Loucy (cell line): ENCODE data around the gene MTHFS.
A peak's percentile ranks its signal among the peaks of the same experiment; 100 is the strongest.

Experiments
- H2AFZ ChIP-seq: fragments of 200-600 bp; sonication (generic); 2 replicates; pipeline ENCODE4 v1.6.0; 2016; ENCODE audit warnings: antibody characterized with exemption, mild to moderate bottlenecking, low read length, moderate library complexity
- H3F3A ChIP-seq: fragments of 200-600 bp; 2 replicates; pipeline ENCODE4 v1.6.0; 2016; ENCODE audit warnings: antibody characterized with exemption, low read depth, mild to moderate bottlenecking
- H3K27me3 ChIP-seq: fragments of 200-600 bp; sonication (generic); 2 replicates; pipeline ENCODE4 v1.6.1; 2014; ENCODE audit warnings: low read length, mild to moderate bottlenecking; ENCODE audit not compliant: insufficient read depth, poor library complexity, severe bottlenecking
- H3K36me3 ChIP-seq: fragments of 200-600 bp; sonication (generic); 2 replicates; pipeline ENCODE4 v1.6.1; 2016; ENCODE audit warnings: low read length; ENCODE audit not compliant: insufficient read depth
- H3K4me1 ChIP-seq: fragments of 200-600 bp; sonication (generic); 2 replicates; pipeline ENCODE4 v1.5.1; 2014; ENCODE audit warnings: low read length, mild to moderate bottlenecking; ENCODE audit not compliant: insufficient read depth, poor library complexity, severe bottlenecking
- H3K4me2 ChIP-seq: fragments of 200-600 bp; sonication (generic); 2 replicates; pipeline ENCODE4 v1.6.0; 2014; ENCODE audit warnings: antibody characterized with exemption, low read length, low read depth, mild to moderate bottlenecking; ENCODE audit not compliant: poor library complexity, severe bottlenecking
- H3K4me3 ChIP-seq: fragments of 200-600 bp; sonication (generic); 2 replicates; pipeline ENCODE4 v1.5.1; 2014; ENCODE audit warnings: low read length, mild to moderate bottlenecking, mixed read lengths; ENCODE audit not compliant: poor library complexity, severe bottlenecking
- H3K79me2 ChIP-seq: fragments of 200-600 bp; sonication (generic); 2 replicates; pipeline ENCODE4 v1.6.1; 2014; ENCODE audit warnings: low read length; ENCODE audit not compliant: insufficient read depth
- H3K9ac ChIP-seq: fragments of 200-600 bp; sonication (generic); 2 replicates; pipeline ENCODE4 v1.6.0; 2014; ENCODE audit warnings: mild to moderate bottlenecking, low read depth, low read length, moderate library complexity; ENCODE audit not compliant: poor library complexity, severe bottlenecking
- H3K9me2 ChIP-seq: fragments of 200-600 bp; sonication (generic); replicated peaks from 2 replicates; pipeline ENCODE4 v1.6.1; 2016; ENCODE audit warnings: low read depth, low read length, mixed read lengths
- H3K9me3 ChIP-seq: fragments of 200-600 bp; sonication (generic); 2 replicates; pipeline ENCODE4 v1.6.1; 2014; ENCODE audit warnings: mild to moderate bottlenecking, antibody characterized with exemption, low read length, low read depth; ENCODE audit not compliant: insufficient read depth
- H4K20me1 ChIP-seq: fragments of 200-600 bp; sonication (generic); 2 replicates; pipeline ENCODE4 v1.6.0; 2014; ENCODE audit warnings: antibody characterized with exemption, low read length, mild to moderate bottlenecking; ENCODE audit not compliant: insufficient read depth, poor library complexity, severe bottlenecking
- EZH2phosphoT487 ChIP-seq: fragments of 200-600 bp; IDR thresholded peaks from 2 replicates; pipeline ENCODE4 v1.6.1; 2018; ENCODE audit warnings: antibody characterized with exemption, mild to moderate bottlenecking, moderate library complexity, borderline replicate concordance
- TF ChIP-seq, protein P1 (sequence below): fragments of 200-600 bp; sonication (generic); conservative IDR thresholded peaks from 2 replicates; pipeline ENCODE4 v1.5.1; 2014; ENCODE audit warnings: mild to moderate bottlenecking, antibody characterized with exemption, low read length

MTHFS gene

DNA sequence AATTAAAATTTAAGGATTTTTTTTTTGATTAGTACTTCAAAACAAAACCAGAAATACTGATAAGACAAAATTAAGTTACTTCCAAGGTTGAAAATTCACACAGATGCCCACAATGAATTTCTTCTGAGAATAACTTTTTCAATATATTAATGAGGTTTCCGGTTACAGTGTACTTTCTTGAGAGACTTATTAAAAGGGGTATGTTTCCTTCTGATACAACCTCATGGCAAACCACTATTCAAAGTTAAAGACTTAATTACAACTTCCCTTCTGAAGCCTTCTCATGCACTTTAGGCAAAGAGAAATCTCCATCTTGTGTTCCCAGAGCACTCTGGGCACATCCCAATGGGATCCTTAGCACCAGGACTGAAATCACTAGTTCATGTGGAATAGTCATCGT lies 36.2 kb downstream of the MTHFS start:
- Histone ChIP-seq H3K9me2 (no peaks in the 10 kb centered on the region), H4K20me1 (no peaks in the 10 kb centered on the region), H3K9me3 (no peaks in the 10 kb centered on the region), H3K9ac (no peak overlapping the region), H3K27me3 (no peaks in the 10 kb centered on the region), H3K4me1 (peaks cover 11% of the 10 kb centered on the region), H3K36me3 (no peaks in the 10 kb centered on the region; the same call in 1 of the 2 replicates), H3K4me2 (peak overlapping the region; percentile 19), H3K79me2 (no peaks in the 10 kb centered on the region), H3K4me3 (no peak overlapping the region), H3F3A (no peaks in the 10 kb centered on the region), H2AFZ (no peak overlapping the region)
- TF ChIP-seq, protein P1, sequence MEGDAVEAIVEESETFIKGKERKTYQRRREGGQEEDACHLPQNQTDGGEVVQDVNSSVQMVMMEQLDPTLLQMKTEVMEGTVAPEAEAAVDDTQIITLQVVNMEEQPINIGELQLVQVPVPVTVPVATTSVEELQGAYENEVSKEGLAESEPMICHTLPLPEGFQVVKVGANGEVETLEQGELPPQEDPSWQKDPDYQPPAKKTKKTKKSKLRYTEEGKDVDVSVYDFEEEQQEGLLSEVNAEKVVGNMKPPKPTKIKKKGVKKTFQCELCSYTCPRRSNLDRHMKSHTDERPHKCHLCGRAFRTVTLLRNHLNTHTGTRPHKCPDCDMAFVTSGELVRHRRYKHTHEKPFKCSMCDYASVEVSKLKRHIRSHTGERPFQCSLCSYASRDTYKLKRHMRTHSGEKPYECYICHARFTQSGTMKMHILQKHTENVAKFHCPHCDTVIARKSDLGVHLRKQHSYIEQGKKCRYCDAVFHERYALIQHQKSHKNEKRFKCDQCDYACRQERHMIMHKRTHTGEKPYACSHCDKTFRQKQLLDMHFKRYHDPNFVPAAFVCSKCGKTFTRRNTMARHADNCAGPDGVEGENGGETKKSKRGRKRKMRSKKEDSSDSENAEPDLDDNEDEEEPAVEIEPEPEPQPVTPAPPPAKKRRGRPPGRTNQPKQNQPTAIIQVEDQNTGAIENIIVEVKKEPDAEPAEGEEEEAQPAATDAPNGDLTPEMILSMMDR = no peak
- TF ChIP-seq EZH2phosphoT487 = peak; percentile 39; the same call in 1 of the 2 replicates

- no peaks in the 10 kb centered on the region for H3F3A ChIP-seq
- H3K9me3 ChIP-seq = no peaks in the 10 kb centered on the region
- H3K79me2 ChIP-seq = no peaks in the 10 kb centered on the region
- no peak overlapping the region for H3K9ac ChIP-seq
- no peaks in the 10 kb centered on the region for H3K27me3 ChIP-seq
- peaks cover 11% of the 10 kb centered on the region for H3K4me1 ChIP-seq
- no peaks in the 10 kb centered on the region for H3K9me2 ChIP-seq
- no peak overlapping the region for H3K4me3 ChIP-seq
- no peak overlapping the region for H2AFZ ChIP-seq
- TF ChIP-seq, protein P1 = peak; percentile 55
- no peak for TF ChIP-seq EZH2phosphoT487
- no peaks in the 10 kb centered on the region; the same call in 1 of the 2 replicates for H3K36me3 ChIP-seq
- no peaks in the 10 kb centered on the region for H4K20me1 ChIP-seq
- H3K4me2 ChIP-seq = no peak overlapping the region
These were observed 38.3 kb downstream of the MTHFS start for GRCh38 chr15:79858469-79858868.

GRCh38 chr15:79853492-79854328 lies 43.1 kb downstream of the MTHFS start:
- Histone ChIP-seq H3K4me1 (peaks cover 5% of the 10 kb centered on the region), H2AFZ (no peak overlapping the region), H3K9ac (no peak overlapping the region), H3K36me3 (no peaks in the 10 kb centered on the region; the same call in 1 of the 2 replicates), H3K4me2 (no peak overlapping the region), H3K27me3 (no peaks in the 10 kb centered on the region), H3K79me2 (no peaks in the 10 kb centered on the region), H4K20me1 (no peaks in the 10 kb centered on the region), H3K4me3 (no peak overlapping the region), H3F3A (no peaks in the 10 kb centered on the region), H3K9me2 (no peaks in the 10 kb centered on the region), H3K9me3 (no peaks in the 10 kb centered on the region)
- no peak for TF ChIP-seq EZH2phosphoT487
- TF ChIP-seq, protein P1 = peak; percentile 91
